NT2/D1 (cell line): ENCODE measurements around the gene KCNJ10.

Source experiments
- SUZ12 ChIP-seq: IDR thresholded peaks from 2 replicates; pipeline ENCODE4 v1.6.1; 2011; ENCODE audit not compliant: insufficient read length, insufficient read depth; ENCODE audit errors: extremely low read depth
- YY1 ChIP-seq: IDR thresholded peaks from 2 replicates; pipeline ENCODE4 v1.6.1; 2011; ENCODE audit not compliant: insufficient read length, insufficient read depth
- ZNF274 ChIP-seq: IDR thresholded peaks from 2 replicates; pipeline ENCODE4 v1.6.1; 2011; ENCODE audit warnings: mild to moderate bottlenecking, low read depth, low read length

DNA sequence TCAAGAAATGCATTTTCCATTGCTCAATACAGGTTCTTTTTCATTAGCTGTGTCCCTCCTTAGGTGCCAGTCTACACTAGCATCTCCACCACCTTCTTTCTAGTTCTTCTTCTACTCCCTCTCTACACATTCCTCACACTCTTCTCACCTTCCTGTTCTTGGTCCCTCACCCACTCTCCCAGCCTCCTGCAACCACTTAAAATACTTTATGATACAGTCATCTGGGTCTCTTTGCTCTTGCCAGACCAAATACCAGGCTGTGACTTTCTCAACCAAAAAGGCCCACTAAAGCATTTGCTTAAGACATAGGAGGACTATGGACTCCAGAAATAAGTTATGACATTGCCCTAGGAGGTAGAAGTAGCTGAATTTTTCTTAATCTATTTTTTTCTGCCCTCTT is 73.3 kb downstream of the KCNJ10 start:
- TF ChIP-seq YY1 (no peak), SUZ12 (no peak), ZNF274 (no peak)
